Left ventricle myocardium inferior (tissue), 1 donor: ENCODE measurements around the gene SPNS2. TPM values are rescaled to one million over a fixed set of nuclear protein-coding genes. Genes with fewer than 3 reads are reported as not detected.

Source experiments
- DNase-seq: peaks from one replicate; pipeline ENCODE4 v3.0.0-alpha.2; 2020
- H3K27ac ChIP-seq: fragments of 200-600 bp; replicated peaks from 2 replicates; pipeline ENCODE4 v1.8.0; 2021
- H3K27me3 ChIP-seq: fragments of 200-600 bp; 2 replicates; pipeline ENCODE4 v1.8.0; 2021; ENCODE audit warnings: low read depth
- H3K36me3 ChIP-seq: fragments of 200-600 bp; 2 replicates; pipeline ENCODE4 v1.8.0; 2021
- H3K4me1 ChIP-seq: fragments of 200-600 bp; 2 replicates; pipeline ENCODE4 v1.8.0; 2021
- H3K4me3 ChIP-seq: fragments of 200-600 bp; 2 replicates; pipeline ENCODE4 v1.8.0; 2021; ENCODE audit warnings: mild to moderate bottlenecking, moderate library complexity
- H3K9me3 ChIP-seq: fragments of 200-600 bp; replicated peaks from 2 replicates; pipeline ENCODE4 v1.8.0; 2021
- CTCF ChIP-seq: fragments of 200-600 bp; IDR thresholded peaks from 2 replicates; pipeline ENCODE4 v1.8.0; 2021; ENCODE audit warnings: antibody characterized with exemption, mild to moderate bottlenecking, borderline replicate concordance
- intact Hi-C: fragments of 100-400 bp; cut with micrococcal nuclease; formaldehyde crosslinking; loops from one replicate; pipeline ENCODE4 v1.11.0; 2022
- total RNA-seq: library from RNA; stranded (reverse); fragmentation: NEBNext Ultra II Directional; extraction: Animal tissue kit (Norgen Biotek cat#: 25700); gene quantifications from one replicate; pipeline ENCODE4 v1.2.1, GENCODE V29; 2021
- donor health status: DM: no; HTN: yes; CAD: no; lungs with severe emphysema.

Gene SPNS2
- total RNA-seq, 1 donor from 2014 or later = 11.2 TPM

- peaks cover 70% of the 10 kb centered on the region for H3K4me1 ChIP-seq
Observed at GRCh38 chr17:4527566-4528125, 29.0 kb downstream of the SPNS2 start.

GRCh38 chr17:4529533-4530152 is 31.0 kb downstream of the SPNS2 start:
- TF ChIP-seq CTCF = no peak
- Histone ChIP-seq H3K27ac (peak overlapping the region; percentile 84), H3K9me3 (no peaks in the 10 kb centered on the region), H3K4me3 (no peak overlapping the region), H3K36me3 (no peaks in the 10 kb centered on the region), H3K4me1 (peaks cover 85% of the 10 kb centered on the region), H3K27me3 (no peaks in the 10 kb centered on the region)
- intact Hi-C loops = no loop called here
- no peak for DNase-seq

More at GRCh38 chr17:4527566-4528125, 29.0 kb downstream of the SPNS2 start:
- Histone ChIP-seq H3K27me3 (no peaks in the 10 kb centered on the region), H3K27ac (peak overlapping the region; percentile 46), H3K4me3 (no peak overlapping the region), H3K9me3 (no peaks in the 10 kb centered on the region), H3K36me3 (no peaks in the 10 kb centered on the region)
- DNase-seq = no peak
- intact Hi-C loops = no loop called here
- no peak for TF ChIP-seq CTCF

GRCh38 chr17:4530799-4531730 is 32.4 kb downstream of the SPNS2 start:
- intact Hi-C loops = no loop called here
- no peak for TF ChIP-seq CTCF
- Histone ChIP-seq H3K4me3 (no peak overlapping the region), H3K4me1 (peaks cover 98% of the 10 kb centered on the region), H3K9me3 (no peaks in the 10 kb centered on the region), H3K27me3 (no peaks in the 10 kb centered on the region), H3K27ac (peak overlapping the region; percentile 84), H3K36me3 (no peaks in the 10 kb centered on the region)
- DNase-seq = no peak

- TF ChIP-seq CTCF = no peak
- DNase-seq = no peak
- intact Hi-C loops = no loop called here
- Histone ChIP-seq H3K36me3 (no peaks in the 10 kb centered on the region), H3K27ac (peak overlapping the region; percentile 84), H3K27me3 (no peaks in the 10 kb centered on the region), H3K4me1 (peaks cover 98% of the 10 kb centered on the region), H3K4me3 (no peak overlapping the region), H3K9me3 (no peaks in the 10 kb centered on the region)
Observed at GRCh38 chr17:4531988-4532736, 33.5 kb downstream of the SPNS2 start.
